Measurements from ENCODE around the gene PRR33.

PRR33 gene

GRCh38 chr11:1861435-1862411 is 30.0 kb downstream of the PRR33 start:
- no peak for DNase-seq

GRCh38 chr11:1860108-1860507 is 31.6 kb downstream of the PRR33 start:
- DNase-seq, result no peak

- DNase-seq, result no peak
Observed at GRCh38 chr11:1859004-1859403, 32.7 kb downstream of the PRR33 start.

GRCh38 chr11:1858576-1858975 is 33.1 kb downstream of the PRR33 start:
- DNase-seq, result no peak

GRCh38 chr11:1858154-1858553 is 33.5 kb downstream of the PRR33 start:
- DNase-seq, result no peak

GRCh38 chr11:1857064-1857463 is 34.6 kb downstream of the PRR33 start:
- no peak for DNase-seq

GRCh38 chr11:1856306-1857005 is 35.2 kb downstream of the PRR33 start:
- no peak for DNase-seq

GRCh38 chr11:1855886-1856265 is 35.8 kb downstream of the PRR33 start:
- DNase-seq, result no peak

GRCh38 chr11:1854949-1855885 is 36.5 kb downstream of the PRR33 start:
- DNase-seq, result no peak

- no peak for DNase-seq
Observed at GRCh38 chr11:1854132-1854948, 37.4 kb downstream of the PRR33 start.

GRCh38 chr11:1853376-1854131 is 38.1 kb downstream of the PRR33 start:
- DNase-seq, result no peak

- DNase-seq, result no peak
Observed at GRCh38 chr11:1852877-1853276, 38.8 kb downstream of the PRR33 start, which contains the start of gene LSP1. TSS of gene LSP1 (plus strand) at chr11:1853084. CDS start at chr11:1853145, 61 bp downstream.

GRCh38 chr11:1852271-1852876 is 39.3 kb downstream of the PRR33 start:
- DNase-seq, result no peak

GRCh38 chr11:1851468-1852180 is 40.1 kb downstream of the PRR33 start:
- no peak for DNase-seq

GRCh38 chr11:1848640-1849430 is 42.9 kb downstream of the PRR33 start:
- no peak for DNase-seq

GRCh38 chr11:1847926-1848639 is 43.6 kb downstream of the PRR33 start:
- no peak for DNase-seq

- DNase-seq, result no peak
Observed at GRCh38 chr11:1847006-1847735, 44.5 kb downstream of the PRR33 start.

GRCh38 chr11:1846453-1846932 is 45.2 kb downstream of the PRR33 start:
- no peak for DNase-seq
